Naive thymus-derived CD8-positive, alpha-beta T cell (primary cell): ENCODE results near the gene DISP2. TPM values are rescaled to one million over a fixed set of nuclear protein-coding genes. Genes with fewer than 3 reads are reported as not detected.

Source experiments
- ATAC-seq, 2 donors: fragments of 150-1000 bp; cut with Tn5 transposase in 1 of 2; sonication (Bioruptor Pico), chemical (Tn5 transposase) in 1 of 2; 1 replicate in 1 of 2; 2 replicates in 1 of 2; pipeline ENCODE4 v1.10.0; 2021; ENCODE audit warnings: mild to moderate bottlenecking in 2 of 2, moderate library complexity in 2 of 2
- POLR2A ChIA-PET: fragments of 350-600 bp; sonication (Branson Sonifier 250); formaldehyde crosslinking; loops from one replicate; lab custom pipeline; 2021; ENCODE audit warnings: antibody characterized with exemption; lab: Charles Lee
- DNase-seq, 10 donors: peaks; one replicate each; pipeline versions ENCODE4 v3.0.0 to v3.0.0-alpha.2; 2020 to 2022
- H3K27ac Mint-ChIP-seq, 10 donors: one replicate each; pipeline ENCODE4 v1.8.0; 2020 to 2022; ENCODE audit warnings: mild to moderate bottlenecking in 10 of 10, mixed read lengths in 10 of 10, moderate library complexity in 4 of 10, inconsistent platforms in 1 of 10
- H3K27me3 Mint-ChIP-seq, 5 donors: one replicate each; pipeline ENCODE4 v1.8.0; 2021 to 2022; ENCODE audit warnings: mixed read lengths in 5 of 5
- H3K36me3 Mint-ChIP-seq, 3 donors: one replicate each; pipeline ENCODE4 v1.8.0; 2020 to 2022; ENCODE audit warnings: mixed read lengths in 3 of 3, mild to moderate bottlenecking in 2 of 3, inconsistent platforms in 1 of 3
- H3K4me1 Mint-ChIP-seq, 4 donors: one replicate each; pipeline ENCODE4 v1.8.0; 2021 to 2022; ENCODE audit warnings: mixed read lengths in 4 of 4
- H3K4me3 Mint-ChIP-seq, 10 donors: one replicate each; pipeline ENCODE4 v1.8.0; 2020 to 2022; ENCODE audit warnings: mild to moderate bottlenecking in 10 of 10, mixed read lengths in 10 of 10, moderate library complexity in 6 of 10, inconsistent platforms in 1 of 10
- H3K9me3 Mint-ChIP-seq, 9 donors: one replicate each; pipeline ENCODE4 v1.8.0; 2020 to 2022; ENCODE audit warnings: mixed read lengths in 9 of 9, mild to moderate bottlenecking in 3 of 9, inconsistent platforms in 1 of 9, moderate library complexity in 1 of 9
- polyA plus RNA-seq, 3 donors: library from polyadenylated mRNA; unstranded; fragments of 300-500 nt; fragmentation: Illumina TruSeq; gene quantifications; one replicate each; pipeline ENCODE4 v1.2.3, GENCODE V29; 2021
- total RNA-seq, 8 experiments: library from RNA in 2 of 8; stranded (reverse) in 2 of 8; gene quantifications; one replicate each; pipeline ENCODE4 v1.2.3 and lab custom pipeline; 2021 to 2026

The DISP2 gene
- total and polyA plus RNA-seq, 5 experiments from 2014 or later: 0.02 to 0.73 (median 0.42) TPM

- no peaks in the 10 kb centered on the region for H3K27me3 Mint-ChIP-seq
- POLR2A ChIA-PET: interaction anchor here (1.7 kb wide), 1 partner anchor 22 kb away, joined by 5 read pairs; no protein-coding TSS in a partner anchor
- no peak overlapping the region for H3K27ac Mint-ChIP-seq
Observed at GRCh38 chr15:40345867-40346578, 12.0 kb upstream of the DISP2 start.

GRCh38 chr15:40346579-40347558, 11.2 kb upstream of the DISP2 start:
- peaks cover 0 to 6% (median 2%) of the 10 kb centered on the region in 4 donors for H3K4me1 Mint-ChIP-seq
- H3K27me3 Mint-ChIP-seq: no peaks in the 10 kb centered on the region
- DNase-seq: no peak
- no peak for ATAC-seq
- no peaks in the 10 kb centered on the region for H3K36me3 Mint-ChIP-seq
- POLR2A ChIA-PET: no interaction called here
- H3K9me3 Mint-ChIP-seq: no peaks in the 10 kb centered on the region
- H3K27ac Mint-ChIP-seq: peak overlapping the region in 1 of 10 donors; percentile 43
- H3K4me3 Mint-ChIP-seq: no peak overlapping the region

More at GRCh38 chr15:40345867-40346578, 12.0 kb upstream of the DISP2 start:
- Mint-ChIP-seq H3K4me3 (no peak overlapping the region), H3K4me1 (peaks cover 0 to 6% (median 2%) of the 10 kb centered on the region in 4 donors), H3K9me3 (no peaks in the 10 kb centered on the region), H3K36me3 (no peaks in the 10 kb centered on the region)
- DNase-seq (no peak), ATAC-seq (no peak)

GRCh38 chr15:40347559-40348473, 10.2 kb upstream of the DISP2 start:
- no peaks in the 10 kb centered on the region for H3K9me3 Mint-ChIP-seq
- ATAC-seq: no peak
- no peak for DNase-seq
- no peaks in the 10 kb centered on the region for H3K27me3 Mint-ChIP-seq
- no peaks in the 10 kb centered on the region for H3K36me3 Mint-ChIP-seq
- no peak overlapping the region for H3K4me3 Mint-ChIP-seq
- H3K4me1 Mint-ChIP-seq: peaks cover 0 to 6% (median 2%) of the 10 kb centered on the region in 4 donors
- POLR2A ChIA-PET: no interaction called here
- no peak overlapping the region for H3K27ac Mint-ChIP-seq

DNA sequence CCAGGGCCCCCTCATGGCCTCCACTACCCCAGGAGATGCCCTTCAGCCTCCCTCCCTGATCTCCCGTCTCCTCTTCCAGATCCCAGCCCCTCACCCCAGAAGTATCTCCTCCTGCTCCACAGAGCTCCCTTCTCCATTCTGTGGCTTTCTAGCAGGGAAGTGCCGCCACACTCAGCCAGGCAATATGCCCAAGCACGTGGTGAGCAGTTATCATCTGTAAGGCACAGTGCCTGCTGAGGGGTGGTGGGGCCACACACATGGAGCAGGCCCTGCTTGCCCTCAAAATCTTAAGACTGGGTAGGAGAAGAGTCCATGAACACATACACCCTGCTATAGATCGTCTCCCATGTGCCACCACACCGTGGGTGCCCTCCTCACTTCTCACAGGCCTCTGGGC, 9.5 kb upstream of the DISP2 start:
- no peak overlapping the region for H3K4me3 Mint-ChIP-seq
- ATAC-seq (no peak), DNase-seq (no peak)
- H3K27me3 Mint-ChIP-seq: peaks cover 0 to 3% (median 0%) of the 10 kb centered on the region in 5 donors
- H3K4me1 Mint-ChIP-seq: peaks cover 0 to 6% (median 2%) of the 10 kb centered on the region in 4 donors
- peak overlapping the region in 2 of 10 donors; percentile 27 to 62 for H3K27ac Mint-ChIP-seq
- POLR2A ChIA-PET: no interaction called here
- no peaks in the 10 kb centered on the region for H3K36me3 Mint-ChIP-seq
- H3K9me3 Mint-ChIP-seq: no peaks in the 10 kb centered on the region

GRCh38 chr15:40349163-40349562, 8.9 kb upstream of the DISP2 start:
- POLR2A ChIA-PET: no interaction called here
- H3K4me3 Mint-ChIP-seq: no peak overlapping the region
- DNase-seq: no peak
- no peak for ATAC-seq
- H3K36me3 Mint-ChIP-seq: no peaks in the 10 kb centered on the region
- H3K9me3 Mint-ChIP-seq: no peaks in the 10 kb centered on the region
- peaks cover 0 to 9% (median 3%) of the 10 kb centered on the region in 5 donors for H3K27me3 Mint-ChIP-seq
- peaks cover 0 to 3% (median 1%) of the 10 kb centered on the region in 4 donors for H3K4me1 Mint-ChIP-seq
- H3K27ac Mint-ChIP-seq: no peak overlapping the region

DNA sequence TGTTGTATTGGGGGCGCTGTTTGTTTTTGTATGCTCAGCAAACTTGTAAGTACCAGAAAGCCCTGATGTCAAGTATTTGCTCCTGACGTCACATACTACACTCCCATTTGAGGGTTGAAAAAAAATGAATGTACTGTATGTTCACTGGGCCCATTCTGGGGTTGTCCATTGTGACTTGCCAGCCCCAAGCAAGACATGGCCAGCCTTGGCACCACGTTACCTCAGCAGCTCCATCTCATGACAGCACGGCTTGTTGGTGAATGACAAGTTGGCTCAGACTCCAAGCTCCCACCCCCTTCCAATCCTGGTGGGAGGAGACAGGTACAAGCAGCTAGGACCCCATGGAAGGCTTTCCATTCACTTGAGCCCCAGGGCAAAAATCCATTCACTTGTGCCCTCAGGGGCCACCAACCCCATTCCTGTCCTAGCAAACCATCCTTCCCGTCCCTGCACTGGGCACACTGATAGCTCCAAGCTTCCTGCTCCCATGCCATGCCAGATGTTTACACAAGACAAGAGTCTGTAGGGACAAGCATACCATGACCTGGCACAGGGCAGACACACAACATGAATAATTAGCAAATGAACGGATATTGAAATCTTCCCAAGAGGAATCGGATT, 5.6 kb upstream of the DISP2 start:
- Mint-ChIP-seq H3K4me3 (no peak overlapping the region), H3K27me3 (peaks cover 3 to 33% (median 6%) of the 10 kb centered on the region in 5 donors), H3K27ac (no peak overlapping the region), H3K9me3 (no peaks in the 10 kb centered on the region), H3K4me1 (peaks cover 0 to 7% (median under 1%) of the 10 kb centered on the region in 4 donors), H3K36me3 (no peaks in the 10 kb centered on the region)
- POLR2A ChIA-PET: no interaction called here
- ATAC-seq (no peak), DNase-seq (no peak)

DNA sequence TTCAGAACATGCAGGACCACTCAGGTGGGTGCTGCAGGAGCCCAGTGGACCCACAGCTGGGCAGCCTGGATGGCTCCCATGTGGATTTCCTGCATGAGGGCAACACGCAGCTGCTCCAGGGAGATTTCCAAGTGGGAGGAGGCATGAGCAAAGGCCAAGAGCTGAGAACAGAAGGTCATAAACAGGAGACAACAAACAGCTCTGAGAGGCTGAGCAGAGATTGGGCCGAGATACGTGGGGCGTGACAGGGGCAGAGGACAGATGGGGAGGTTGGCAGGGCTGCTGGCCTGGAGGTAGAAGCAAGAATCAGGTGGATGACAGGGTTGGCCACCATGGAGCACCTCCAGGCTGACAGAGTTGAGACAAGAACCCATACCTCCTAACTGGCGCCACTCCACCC, 4.3 kb upstream of the DISP2 start:
- peak overlapping the region in 1 of 10 donors; percentile 83 for H3K27ac Mint-ChIP-seq

GRCh38 chr15:40354408-40355171, 3.4 kb upstream of the DISP2 start:
- H3K27ac Mint-ChIP-seq: no peak overlapping the region
- no peak for ATAC-seq

More for the DNA sequence above, 4.3 kb upstream of the DISP2 start:
- Mint-ChIP-seq H3K36me3 (no peaks in the 10 kb centered on the region), H3K4me3 (no peak overlapping the region), H3K4me1 (peaks cover 3 to 7% (median 4%) of the 10 kb centered on the region in 4 donors), H3K27me3 (peaks cover 3 to 33% (median 6%) of the 10 kb centered on the region in 5 donors), H3K9me3 (no peaks in the 10 kb centered on the region)
- no peak for ATAC-seq
- peak in 1 of 10 donors; percentile 23 for DNase-seq
- POLR2A ChIA-PET: no interaction called here

GRCh38 chr15:40355976-40356585, 1.9 kb upstream of the DISP2 start:
- no peak for DNase-seq
- peak overlapping the region in 3 of 10 donors; percentile 19 to 23 (median 22) for H3K4me3 Mint-ChIP-seq

More at GRCh38 chr15:40354408-40355171, 3.4 kb upstream of the DISP2 start:
- POLR2A ChIA-PET: interaction anchor here (0.6 to 1.0 kb wide), 2 partner anchors 32 to 206 kb away, joined by 3 read pairs; no protein-coding TSS in a partner anchor
- Mint-ChIP-seq H3K36me3 (no peaks in the 10 kb centered on the region), H3K27me3 (peaks cover 3 to 33% (median 6%) of the 10 kb centered on the region in 5 donors), H3K4me3 (no peak overlapping the region), H3K9me3 (no peaks in the 10 kb centered on the region), H3K4me1 (peaks cover 6 to 11% (median 8%) of the 10 kb centered on the region in 4 donors)
- DNase-seq: no peak

GRCh38 chr15:40357246-40357645, 773 bp upstream of the DISP2 start:
- H3K36me3 Mint-ChIP-seq: no peaks in the 10 kb centered on the region
- no peak for DNase-seq
- H3K9me3 Mint-ChIP-seq: no peaks in the 10 kb centered on the region
- H3K4me3 Mint-ChIP-seq: peak overlapping the region; percentile 52 to 88 (median 78)
- POLR2A ChIA-PET: interaction anchor here (1.4 to 2.2 kb wide), 3 partner anchors 11 to 95 kb away, joined by 3 to 8 read pairs (median 4); no protein-coding TSS in a partner anchor
- no peak overlapping the region for H3K27ac Mint-ChIP-seq
- H3K27me3 Mint-ChIP-seq: peaks cover 3 to 33% (median 6%) of the 10 kb centered on the region in 5 donors
- no peak for ATAC-seq
- peaks cover 7 to 13% (median 10%) of the 10 kb centered on the region in 4 donors for H3K4me1 Mint-ChIP-seq

More at GRCh38 chr15:40355976-40356585, 1.9 kb upstream of the DISP2 start:
- Mint-ChIP-seq H3K4me1 (peaks cover 6 to 11% (median 8%) of the 10 kb centered on the region in 4 donors), H3K36me3 (no peaks in the 10 kb centered on the region), H3K9me3 (no peaks in the 10 kb centered on the region), H3K27me3 (peaks cover 3 to 33% (median 6%) of the 10 kb centered on the region in 5 donors), H3K27ac (peak overlapping the region in 1 of 10 donors; percentile 53)
- POLR2A ChIA-PET: interaction anchor here (0.7 kb wide), 1 partner anchor 14 kb away, joined by 3 read pairs; no protein-coding TSS in a partner anchor
- ATAC-seq: no peak
